Measurements from ENCODE around the gene CCDC127. TPM values are rescaled to one million over a fixed set of nuclear protein-coding genes. Genes with fewer than 3 reads are reported as not detected.

The CCDC127 gene
- total and polyA plus RNA-seq, 2 of the 13 experiments (the other 11 are each of a cell fraction or from before 2014, with no cell fraction given), result 2.9 to 4.3 TPM

DNA sequence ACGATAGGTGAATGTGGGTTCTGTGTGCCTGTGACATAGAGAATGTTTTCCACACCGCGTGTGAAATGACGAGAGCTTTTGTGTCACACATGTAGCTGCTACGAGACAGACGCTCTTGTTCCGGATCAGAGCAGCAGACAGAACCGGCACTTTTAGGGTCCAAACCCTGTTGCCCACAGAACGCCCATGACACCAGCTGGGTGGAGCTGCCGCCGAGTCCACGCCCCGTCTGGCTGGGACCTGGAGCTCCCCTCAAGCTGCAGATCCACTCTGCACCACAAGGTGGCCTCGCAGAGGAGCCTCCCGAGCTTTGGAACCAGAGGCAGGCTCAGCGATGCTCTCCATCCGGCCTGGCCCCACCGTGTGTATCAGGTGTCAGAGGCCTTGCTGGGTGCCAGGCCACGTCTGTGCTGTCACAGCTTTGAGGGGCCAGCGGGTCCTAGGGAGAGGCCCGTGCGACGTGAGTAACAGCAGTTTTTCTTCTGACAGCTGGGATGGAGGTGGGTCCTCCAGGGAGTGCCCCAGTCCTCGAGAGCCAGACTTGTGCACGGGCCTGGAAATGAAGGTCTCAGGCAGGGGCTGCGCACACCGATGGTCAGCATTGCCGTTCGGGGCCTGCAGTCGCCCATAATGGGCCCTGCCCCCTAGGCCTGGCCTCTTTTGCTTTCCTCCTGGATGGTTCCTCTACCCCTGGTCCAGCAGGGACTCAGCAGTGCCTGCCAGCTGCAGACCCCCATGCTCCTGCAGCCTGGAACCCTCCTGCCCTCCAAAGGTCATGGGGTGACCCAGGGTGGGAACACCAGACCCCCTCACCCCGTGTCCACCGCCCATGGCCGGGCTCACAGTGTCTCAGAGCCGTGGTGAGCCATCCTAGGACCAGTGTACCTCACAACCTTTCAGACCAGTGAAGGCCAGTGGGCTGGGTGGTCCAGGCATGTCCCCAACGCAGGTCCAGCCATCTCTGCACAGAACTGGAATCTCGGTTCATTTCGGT lies 29.2 kb downstream of the CCDC127 start (continued):
- TF ChIP-seq MED8 (CRISPR knock-in tag; IDR thresholded peaks at IDR 0.05; ENCODE audit: insufficient replicate concordance) (no peak), PRPF4 (IDR thresholded peaks at IDR 0.05; ENCODE audit: low read depth, low read length, poor library complexity, severe bottlenecking) (no peak), FOXJ3 (CRISPR knock-in tag; IDR thresholded peaks at IDR 0.05; ENCODE audit: borderline replicate concordance) (no peak), ARNT2 (CRISPR knock-in tag; IDR thresholded peaks at IDR 0.05; ENCODE audit: low read depth) (0 out of 2 replicates have a peak, but pooled peaks have one; percentile 52), TAF15 (IDR thresholded peaks at IDR 0.05; ENCODE audit: low read depth, low read length, poor library complexity, severe bottlenecking) (no peak), ESRRA (CRISPR knock-in tag; IDR thresholded peaks at IDR 0.05; ENCODE audit: low read depth) (no peak), ZBTB1 (CRISPR knock-in tag; IDR thresholded peaks at IDR 0.05; ENCODE audit: borderline replicate concordance) (no peak), KMT2B (CRISPR knock-in tag; IDR thresholded peaks at IDR 0.05) (no peak), HOXA9 (CRISPR knock-in tag; IDR thresholded peaks at IDR 0.05; ENCODE audit: borderline replicate concordance) (no peak)
- TF ChIP-seq, protein P1, sequence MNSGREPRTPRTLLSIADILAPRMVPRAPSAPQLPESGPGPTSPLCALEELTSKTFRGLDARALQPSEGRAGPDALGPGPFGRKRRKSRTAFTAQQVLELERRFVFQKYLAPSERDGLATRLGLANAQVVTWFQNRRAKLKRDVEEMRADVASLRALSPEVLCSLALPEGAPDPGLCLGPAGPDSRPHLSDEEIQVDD (CRISPR knock-in tag; IDR thresholded peaks at IDR 0.05; ENCODE audit: borderline replicate concordance), result 0 out of 2 replicates have a peak, but pooled peaks have one; percentile 48
- TF ChIP-seq, protein P2, sequence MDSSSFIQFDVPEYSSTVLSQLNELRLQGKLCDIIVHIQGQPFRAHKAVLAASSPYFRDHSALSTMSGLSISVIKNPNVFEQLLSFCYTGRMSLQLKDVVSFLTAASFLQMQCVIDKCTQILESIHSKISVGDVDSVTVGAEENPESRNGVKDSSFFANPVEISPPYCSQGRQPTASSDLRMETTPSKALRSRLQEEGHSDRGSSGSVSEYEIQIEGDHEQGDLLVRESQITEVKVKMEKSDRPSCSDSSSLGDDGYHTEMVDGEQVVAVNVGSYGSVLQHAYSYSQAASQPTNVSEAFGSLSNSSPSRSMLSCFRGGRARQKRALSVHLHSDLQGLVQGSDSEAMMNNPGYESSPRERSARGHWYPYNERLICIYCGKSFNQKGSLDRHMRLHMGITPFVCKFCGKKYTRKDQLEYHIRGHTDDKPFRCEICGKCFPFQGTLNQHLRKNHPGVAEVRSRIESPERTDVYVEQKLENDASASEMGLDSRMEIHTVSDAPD (CRISPR knock-in tag; IDR thresholded peaks at IDR 0.05), result no peak
- TF ChIP-seq, protein P3, sequence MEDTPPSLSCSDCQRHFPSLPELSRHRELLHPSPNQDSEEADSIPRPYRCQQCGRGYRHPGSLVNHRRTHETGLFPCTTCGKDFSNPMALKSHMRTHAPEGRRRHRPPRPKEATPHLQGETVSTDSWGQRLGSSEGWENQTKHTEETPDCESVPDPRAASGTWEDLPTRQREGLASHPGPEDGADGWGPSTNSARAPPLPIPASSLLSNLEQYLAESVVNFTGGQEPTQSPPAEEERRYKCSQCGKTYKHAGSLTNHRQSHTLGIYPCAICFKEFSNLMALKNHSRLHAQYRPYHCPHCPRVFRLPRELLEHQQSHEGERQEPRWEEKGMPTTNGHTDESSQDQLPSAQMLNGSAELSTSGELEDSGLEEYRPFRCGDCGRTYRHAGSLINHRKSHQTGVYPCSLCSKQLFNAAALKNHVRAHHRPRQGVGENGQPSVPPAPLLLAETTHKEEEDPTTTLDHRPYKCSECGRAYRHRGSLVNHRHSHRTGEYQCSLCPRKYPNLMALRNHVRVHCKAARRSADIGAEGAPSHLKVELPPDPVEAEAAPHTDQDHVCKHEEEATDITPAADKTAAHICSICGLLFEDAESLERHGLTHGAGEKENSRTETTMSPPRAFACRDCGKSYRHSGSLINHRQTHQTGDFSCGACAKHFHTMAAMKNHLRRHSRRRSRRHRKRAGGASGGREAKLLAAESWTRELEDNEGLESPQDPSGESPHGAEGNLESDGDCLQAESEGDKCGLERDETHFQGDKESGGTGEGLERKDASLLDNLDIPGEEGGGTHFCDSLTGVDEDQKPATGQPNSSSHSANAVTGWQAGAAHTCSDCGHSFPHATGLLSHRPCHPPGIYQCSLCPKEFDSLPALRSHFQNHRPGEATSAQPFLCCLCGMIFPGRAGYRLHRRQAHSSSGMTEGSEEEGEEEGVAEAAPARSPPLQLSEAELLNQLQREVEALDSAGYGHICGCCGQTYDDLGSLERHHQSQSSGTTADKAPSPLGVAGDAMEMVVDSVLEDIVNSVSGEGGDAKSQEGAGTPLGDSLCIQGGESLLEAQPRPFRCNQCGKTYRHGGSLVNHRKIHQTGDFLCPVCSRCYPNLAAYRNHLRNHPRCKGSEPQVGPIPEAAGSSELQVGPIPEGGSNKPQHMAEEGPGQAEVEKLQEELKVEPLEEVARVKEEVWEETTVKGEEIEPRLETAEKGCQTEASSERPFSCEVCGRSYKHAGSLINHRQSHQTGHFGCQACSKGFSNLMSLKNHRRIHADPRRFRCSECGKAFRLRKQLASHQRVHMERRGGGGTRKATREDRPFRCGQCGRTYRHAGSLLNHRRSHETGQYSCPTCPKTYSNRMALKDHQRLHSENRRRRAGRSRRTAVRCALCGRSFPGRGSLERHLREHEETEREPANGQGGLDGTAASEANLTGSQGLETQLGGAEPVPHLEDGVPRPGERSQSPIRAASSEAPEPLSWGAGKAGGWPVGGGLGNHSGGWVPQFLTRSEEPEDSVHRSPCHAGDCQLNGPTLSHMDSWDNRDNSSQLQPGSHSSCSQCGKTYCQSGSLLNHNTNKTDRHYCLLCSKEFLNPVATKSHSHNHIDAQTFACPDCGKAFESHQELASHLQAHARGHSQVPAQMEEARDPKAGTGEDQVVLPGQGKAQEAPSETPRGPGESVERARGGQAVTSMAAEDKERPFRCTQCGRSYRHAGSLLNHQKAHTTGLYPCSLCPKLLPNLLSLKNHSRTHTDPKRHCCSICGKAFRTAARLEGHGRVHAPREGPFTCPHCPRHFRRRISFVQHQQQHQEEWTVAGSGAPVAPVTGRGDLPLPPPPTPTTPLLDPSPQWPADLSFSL (CRISPR knock-in tag; IDR thresholded peaks at IDR 0.05), result no peak
- TF ChIP-seq, protein P4, sequence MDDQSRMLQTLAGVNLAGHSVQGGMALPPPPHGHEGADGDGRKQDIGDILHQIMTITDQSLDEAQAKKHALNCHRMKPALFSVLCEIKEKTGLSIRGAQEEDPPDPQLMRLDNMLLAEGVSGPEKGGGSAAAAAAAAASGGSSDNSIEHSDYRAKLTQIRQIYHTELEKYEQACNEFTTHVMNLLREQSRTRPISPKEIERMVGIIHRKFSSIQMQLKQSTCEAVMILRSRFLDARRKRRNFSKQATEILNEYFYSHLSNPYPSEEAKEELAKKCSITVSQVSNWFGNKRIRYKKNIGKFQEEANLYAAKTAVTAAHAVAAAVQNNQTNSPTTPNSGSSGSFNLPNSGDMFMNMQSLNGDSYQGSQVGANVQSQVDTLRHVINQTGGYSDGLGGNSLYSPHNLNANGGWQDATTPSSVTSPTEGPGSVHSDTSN (CRISPR knock-in tag; IDR thresholded peaks at IDR 0.05; ENCODE audit: borderline replicate concordance), result no peak
- TF ChIP-seq, protein P5, sequence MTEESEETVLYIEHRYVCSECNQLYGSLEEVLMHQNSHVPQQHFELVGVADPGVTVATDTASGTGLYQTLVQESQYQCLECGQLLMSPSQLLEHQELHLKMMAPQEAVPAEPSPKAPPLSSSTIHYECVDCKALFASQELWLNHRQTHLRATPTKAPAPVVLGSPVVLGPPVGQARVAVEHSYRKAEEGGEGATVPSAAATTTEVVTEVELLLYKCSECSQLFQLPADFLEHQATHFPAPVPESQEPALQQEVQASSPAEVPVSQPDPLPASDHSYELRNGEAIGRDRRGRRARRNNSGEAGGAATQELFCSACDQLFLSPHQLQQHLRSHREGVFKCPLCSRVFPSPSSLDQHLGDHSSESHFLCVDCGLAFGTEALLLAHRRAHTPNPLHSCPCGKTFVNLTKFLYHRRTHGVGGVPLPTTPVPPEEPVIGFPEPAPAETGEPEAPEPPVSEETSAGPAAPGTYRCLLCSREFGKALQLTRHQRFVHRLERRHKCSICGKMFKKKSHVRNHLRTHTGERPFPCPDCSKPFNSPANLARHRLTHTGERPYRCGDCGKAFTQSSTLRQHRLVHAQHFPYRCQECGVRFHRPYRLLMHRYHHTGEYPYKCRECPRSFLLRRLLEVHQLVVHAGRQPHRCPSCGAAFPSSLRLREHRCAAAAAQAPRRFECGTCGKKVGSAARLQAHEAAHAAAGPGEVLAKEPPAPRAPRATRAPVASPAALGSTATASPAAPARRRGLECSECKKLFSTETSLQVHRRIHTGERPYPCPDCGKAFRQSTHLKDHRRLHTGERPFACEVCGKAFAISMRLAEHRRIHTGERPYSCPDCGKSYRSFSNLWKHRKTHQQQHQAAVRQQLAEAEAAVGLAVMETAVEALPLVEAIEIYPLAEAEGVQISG (CRISPR knock-in tag; IDR thresholded peaks at IDR 0.05), result peak; percentile 72

All from HepG2 (cell line).